Stimulated activated CD4-positive, alpha-beta T cell treated with anti-CD3 and anti-CD28 coated beads, TNF-alpha, amount 100 ng/mL, for 24 hours (primary cell): ENCODE measurements around the gene SLC6A6.
A peak's percentile ranks its signal among the peaks of the same experiment; 100 is the strongest.

ENCODE experiments used
- DNase-seq, 3 experiments: peaks; one replicate each; pipeline ENCODE4 v3.0.0-alpha.2; 2020; ENCODE audit warnings: low read depth in 3 of 3

SLC6A6 gene

DNA sequence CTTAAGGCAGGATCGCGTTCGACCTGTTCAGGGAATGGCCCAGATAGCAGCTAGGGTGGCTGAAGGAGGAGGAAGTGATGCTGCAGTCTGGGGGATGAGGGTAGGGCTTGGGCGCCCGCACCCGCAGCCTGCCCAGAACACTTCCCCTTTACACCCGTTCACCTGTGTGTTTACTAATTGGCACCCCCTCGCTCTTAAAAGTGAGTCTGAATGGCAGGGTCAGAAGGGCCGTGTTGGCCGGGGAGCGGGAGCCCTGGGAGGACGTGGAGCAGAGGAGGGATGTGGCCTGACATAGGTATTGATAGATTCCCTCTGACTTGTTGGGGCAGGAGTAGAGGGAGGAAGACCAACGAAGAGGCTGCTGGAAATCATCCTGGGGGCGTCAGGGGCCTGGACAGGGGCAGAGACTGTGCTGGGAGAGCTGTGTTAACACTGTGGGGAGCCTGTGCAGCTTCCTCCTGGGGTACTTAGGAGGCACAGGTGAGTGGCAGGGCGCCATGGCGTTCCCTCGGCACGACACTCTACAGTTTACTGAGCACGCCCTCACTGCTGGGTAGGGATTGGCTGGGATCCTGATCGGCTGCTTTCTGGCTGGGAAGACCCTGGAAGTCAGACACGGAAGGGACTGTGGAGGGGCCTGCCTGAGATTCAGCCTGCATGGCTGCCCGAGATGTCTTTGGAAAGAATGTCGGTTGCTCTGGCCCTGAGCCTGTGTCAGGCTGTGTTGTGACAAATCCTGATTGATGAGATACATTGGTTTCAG lies 51.7 kb downstream of the SLC6A6 start:
- no peak for DNase-seq

- DNase-seq = no peak
Observed at GRCh38 chr3:14454639-14455310, 52.4 kb downstream of the SLC6A6 start.

GRCh38 chr3:14455571-14456317 lies 53.3 kb downstream of the SLC6A6 start:
- DNase-seq = no peak

DNA sequence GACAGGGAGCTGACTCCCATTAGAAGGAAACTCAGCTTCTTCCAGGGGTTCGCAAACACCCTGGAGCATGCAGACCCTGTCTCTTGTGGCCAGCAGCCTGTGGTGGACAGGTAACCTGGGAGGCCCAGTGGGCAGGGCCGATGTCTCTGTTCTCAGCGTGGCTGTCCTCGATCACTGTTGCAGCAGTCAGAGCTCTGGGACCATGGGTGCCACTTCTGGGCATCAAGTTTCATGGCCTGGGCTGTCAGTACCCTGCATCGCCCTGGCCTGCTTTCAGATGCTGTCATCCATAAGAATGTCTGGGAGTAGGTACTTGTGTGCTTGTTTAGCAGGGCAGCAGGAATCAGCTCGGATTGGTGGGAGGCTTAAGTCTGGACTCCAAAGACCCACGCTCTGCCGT lies 54.4 kb downstream of the SLC6A6 start:
- DNase-seq = no peak

DNA sequence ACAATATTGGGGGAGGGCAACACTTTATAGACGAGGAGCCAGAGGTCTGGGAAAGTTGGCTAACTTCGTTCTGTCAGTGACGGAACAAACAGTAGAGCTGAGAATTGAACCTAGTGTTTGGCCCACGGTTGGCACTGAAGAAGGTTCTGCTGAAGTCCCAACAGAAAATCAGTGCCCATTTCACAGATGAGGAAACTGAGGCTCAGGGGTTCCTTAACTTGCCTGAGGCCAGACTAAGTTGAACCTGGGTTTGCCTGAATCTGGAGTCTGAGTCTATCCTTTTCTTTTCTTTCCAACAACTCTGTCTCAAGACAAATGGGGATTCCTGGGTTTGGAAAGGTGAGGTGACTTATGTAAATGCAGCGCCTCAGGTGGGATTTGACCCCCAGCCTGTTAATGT lies 55.1 kb downstream of the SLC6A6 start:
- DNase-seq = no peak

- DNase-seq = no peak
Observed at GRCh38 chr3:14457999-14458398, 55.6 kb downstream of the SLC6A6 start.

DNA sequence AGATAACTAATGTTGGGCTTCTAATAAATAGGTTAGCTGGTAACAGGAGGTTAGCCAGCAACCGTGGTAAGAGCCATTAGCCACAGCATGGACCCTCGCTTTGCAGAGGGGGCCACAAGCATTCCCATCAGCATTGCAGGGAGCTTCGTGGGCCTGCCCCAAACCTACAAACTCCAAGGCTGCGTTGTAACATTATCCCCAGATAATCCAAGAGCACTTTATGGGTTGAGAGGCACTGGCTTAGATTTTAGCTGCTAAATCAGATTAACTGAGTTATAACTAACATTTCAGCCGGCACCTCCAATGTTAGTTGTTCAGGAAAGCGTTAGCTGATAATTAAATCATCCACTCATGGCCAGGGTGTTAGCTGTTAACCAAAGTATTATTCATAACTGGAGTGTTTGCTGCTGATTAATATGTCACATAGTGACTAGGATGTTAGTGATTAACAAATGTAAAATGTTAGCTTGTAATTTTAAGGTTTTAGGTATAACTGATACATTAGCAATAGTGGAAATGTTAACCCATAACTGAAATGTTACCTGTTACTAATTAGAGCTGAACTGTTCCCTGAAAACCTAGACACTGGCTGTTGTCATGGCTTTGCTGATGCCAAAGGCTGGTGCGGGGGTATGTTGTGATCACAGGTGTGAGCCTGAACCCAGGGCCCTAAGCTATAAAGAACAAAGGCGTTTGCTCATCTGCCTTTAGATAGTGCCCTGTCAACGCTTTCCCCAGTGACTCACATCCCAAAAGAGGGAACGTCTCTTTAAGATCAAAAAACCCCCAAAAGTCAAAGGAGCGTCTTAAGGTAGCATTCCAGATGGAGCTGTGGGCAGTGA lies 56.2 kb downstream of the SLC6A6 start:
- no peak for DNase-seq

GRCh38 chr3:14459384-14459783 lies 57.0 kb downstream of the SLC6A6 start:
- no peak for DNase-seq

DNA sequence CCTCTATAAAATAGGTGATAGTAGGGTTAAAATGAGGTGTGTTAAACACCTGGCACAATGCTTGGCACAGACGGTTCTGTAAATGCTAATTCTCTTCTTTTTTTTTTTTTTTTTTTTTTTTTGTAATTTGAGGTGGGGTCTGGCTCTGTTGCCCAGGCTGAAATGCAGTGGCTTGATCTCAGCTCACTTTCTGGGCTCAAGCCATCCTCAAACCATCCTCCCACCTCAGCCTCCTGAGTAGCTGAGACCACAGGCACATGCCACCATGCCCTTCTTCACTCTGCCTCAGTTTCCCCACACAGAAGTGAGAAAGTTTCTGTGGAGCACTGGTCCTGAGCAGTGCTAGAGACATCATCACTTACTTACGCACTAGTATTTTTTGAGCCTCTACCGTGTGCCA lies 57.4 kb downstream of the SLC6A6 start:
- no peak for DNase-seq

GRCh38 chr3:14460342-14461005 lies 58.1 kb downstream of the SLC6A6 start:
- DNase-seq = no peak

- no peak for DNase-seq
Observed at GRCh38 chr3:14461006-14461747, 58.8 kb downstream of the SLC6A6 start.

DNA sequence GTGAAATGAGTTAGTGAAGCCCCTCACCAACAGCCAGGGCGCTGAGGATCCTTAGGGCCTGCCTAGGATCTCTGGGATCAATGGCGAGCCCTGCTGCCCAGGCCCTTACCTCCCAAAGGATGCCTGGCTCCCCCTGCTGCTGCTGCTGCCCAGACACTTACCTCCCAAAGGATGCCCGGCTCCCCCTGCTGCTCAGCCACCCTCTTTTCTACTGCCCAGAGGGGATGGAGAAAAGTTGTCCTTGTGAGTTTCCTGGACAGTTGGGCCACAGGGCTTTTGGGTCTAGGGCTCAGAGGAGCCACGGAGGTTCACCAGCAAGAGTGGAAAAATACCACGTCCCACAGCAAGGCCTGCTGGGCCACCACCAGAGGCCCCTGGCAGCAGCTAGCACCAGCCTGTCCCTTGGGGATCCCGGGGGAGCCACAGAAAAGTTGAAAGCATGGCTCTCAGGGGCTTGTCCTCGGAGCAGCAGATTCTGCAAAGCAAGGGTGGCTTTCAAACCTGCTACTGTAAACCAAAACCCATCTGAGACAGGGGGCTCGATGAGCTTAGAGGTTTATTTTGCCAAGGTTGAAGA lies 59.4 kb downstream of the SLC6A6 start:
- peak; percentile 4 to 14 (median 6) for DNase-seq

GRCh38 chr3:14462738-14463137 lies 60.3 kb downstream of the SLC6A6 start:
- peak in 1 of 3 experiments; percentile 42 for DNase-seq

GRCh38 chr3:14463330-14464140 lies 61.1 kb downstream of the SLC6A6 start:
- no peak for DNase-seq

GRCh38 chr3:14464141-14464465 lies 61.7 kb downstream of the SLC6A6 start:
- DNase-seq = no peak

GRCh38 chr3:14464521-14464920 lies 62.1 kb downstream of the SLC6A6 start:
- no peak for DNase-seq

DNA sequence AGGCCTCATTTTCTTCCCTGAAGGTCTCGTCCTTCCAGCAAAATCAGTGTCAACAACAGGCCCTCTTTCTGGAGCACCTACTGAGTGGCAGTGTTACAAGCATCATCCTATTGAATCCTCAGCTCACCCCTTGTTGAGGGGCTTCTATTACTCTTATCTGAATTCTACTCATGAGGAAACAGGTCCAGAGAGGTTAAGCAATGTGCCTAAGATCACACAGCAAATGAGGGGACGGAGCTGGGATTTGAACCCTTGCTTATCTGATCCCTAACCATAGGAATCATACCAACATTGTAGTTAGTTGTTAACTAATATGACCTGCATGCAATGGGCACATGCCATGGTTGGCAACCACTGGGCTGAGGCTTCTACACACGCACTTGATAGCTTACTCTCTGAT lies 63.0 kb downstream of the SLC6A6 start:
- DNase-seq = no peak

GRCh38 chr3:14466179-14466903 lies 63.9 kb downstream of the SLC6A6 start:
- no peak for DNase-seq
